ENCODE data around the gene ANKRD40.

DNA sequence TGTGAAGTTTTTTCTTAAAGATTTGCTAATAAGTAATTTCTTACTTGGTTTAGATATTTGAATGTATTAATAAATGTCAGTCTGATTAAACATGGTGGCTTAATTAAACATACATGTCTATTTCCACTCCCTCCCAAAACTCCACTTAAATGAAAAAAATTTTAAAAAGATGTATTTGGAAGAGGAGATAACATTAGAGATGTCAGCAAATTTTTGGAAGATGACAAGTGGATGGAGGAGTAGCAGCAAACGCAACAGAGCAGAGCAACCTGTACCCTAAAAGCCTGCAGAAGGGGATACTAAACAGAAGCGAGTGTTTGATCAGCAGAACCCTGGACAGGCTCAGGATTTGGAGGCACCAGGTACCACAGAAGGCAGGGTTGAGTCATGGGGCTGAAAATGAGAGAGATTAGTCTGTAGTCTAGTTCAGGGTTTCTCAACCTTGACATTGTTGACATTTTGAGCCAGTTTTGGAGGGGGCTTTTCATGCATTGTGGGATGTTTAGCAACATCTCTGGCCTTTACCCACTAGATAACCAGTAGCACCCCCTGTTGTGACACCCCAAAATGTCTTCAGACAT lies 29.5 kb upstream of the ANKRD40 start:
- TF ChIP-seq, protein P1, sequence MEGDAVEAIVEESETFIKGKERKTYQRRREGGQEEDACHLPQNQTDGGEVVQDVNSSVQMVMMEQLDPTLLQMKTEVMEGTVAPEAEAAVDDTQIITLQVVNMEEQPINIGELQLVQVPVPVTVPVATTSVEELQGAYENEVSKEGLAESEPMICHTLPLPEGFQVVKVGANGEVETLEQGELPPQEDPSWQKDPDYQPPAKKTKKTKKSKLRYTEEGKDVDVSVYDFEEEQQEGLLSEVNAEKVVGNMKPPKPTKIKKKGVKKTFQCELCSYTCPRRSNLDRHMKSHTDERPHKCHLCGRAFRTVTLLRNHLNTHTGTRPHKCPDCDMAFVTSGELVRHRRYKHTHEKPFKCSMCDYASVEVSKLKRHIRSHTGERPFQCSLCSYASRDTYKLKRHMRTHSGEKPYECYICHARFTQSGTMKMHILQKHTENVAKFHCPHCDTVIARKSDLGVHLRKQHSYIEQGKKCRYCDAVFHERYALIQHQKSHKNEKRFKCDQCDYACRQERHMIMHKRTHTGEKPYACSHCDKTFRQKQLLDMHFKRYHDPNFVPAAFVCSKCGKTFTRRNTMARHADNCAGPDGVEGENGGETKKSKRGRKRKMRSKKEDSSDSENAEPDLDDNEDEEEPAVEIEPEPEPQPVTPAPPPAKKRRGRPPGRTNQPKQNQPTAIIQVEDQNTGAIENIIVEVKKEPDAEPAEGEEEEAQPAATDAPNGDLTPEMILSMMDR (IDR thresholded peaks at IDR 0.05), result no peak
- no peak for TF ChIP-seq EP300 (IDR thresholded peaks at IDR 0.05)

All from sigmoid colon (tissue), 4 donors.